SK-N-SH (cell line): ENCODE measurements around the gene RASAL2. TPM values are rescaled to one million over a fixed set of nuclear protein-coding genes. Genes with fewer than 3 reads are reported as not detected.

Experiments
- CTCF ChIA-PET: fragments of 300-600, 350-600 bp; formaldehyde crosslinking; extraction: SDS; loops from one replicate; lab custom pipeline; 2021; lab: Yijun Ruan, JAX
- POLR2A ChIA-PET: fragments of 350-600 bp; sonication (Branson Sonifier 250); formaldehyde crosslinking; extraction: SDS; loops from one replicate; lab custom pipeline; 2020; ENCODE audit warnings: antibody characterized with exemption, inconsistent platforms; lab: Yijun Ruan, JAX
- DNase-seq: peaks from one replicate; pipeline ENCODE4 v3.0.0; 2012
- H2AFZ ChIP-seq: fragments of 200-600 bp; sonication (generic); 2 replicates; pipeline ENCODE4 v1.8.1; 2016; ENCODE audit warnings: antibody characterized with exemption, mild to moderate bottlenecking, low read depth
- H3F3A ChIP-seq: fragments of 200-600 bp; sonication (generic); replicated peaks from 2 replicates; pipeline ENCODE3; 2016; ENCODE audit warnings: antibody characterized with exemption, mild to moderate bottlenecking; ENCODE audit not compliant: insufficient read depth
- H3K27ac ChIP-seq, 2 experiments: fragments of 200-500 bp in 1 of 2; fragments of 200-600 bp in 1 of 2; sonication (Bioruptor generic) in 1 of 2; sonication (generic), shearing (Covaris generic) in 1 of 2; 2 replicates each; pipeline versions ENCODE4 v1.5.1 to v1.6.1; 2014 to 2016; ENCODE audit warnings: low read depth in 2 of 2, inconsistent platforms in 1 of 2, low read length in 1 of 2, mild to moderate bottlenecking in 1 of 2, mixed read lengths in 1 of 2
- H3K27me3 ChIP-seq: fragments of 200-600 bp; sonication (generic), shearing (Covaris generic); 2 replicates; pipeline ENCODE4 v1.6.1; 2016; ENCODE audit warnings: mixed run types; ENCODE audit not compliant: insufficient read depth
- H3K36me3 ChIP-seq, 2 experiments: fragments of 200-500 bp in 1 of 2; fragments of 200-600 bp in 1 of 2; sonication (Bioruptor generic) in 1 of 2; sonication (generic) in 1 of 2; replicated peaks in 1 of 2; 2 replicates each; pipeline versions ENCODE3 to v1.5.1; 2014 to 2016; ENCODE audit warnings: low read length in 1 of 2, mild to moderate bottlenecking in 1 of 2; ENCODE audit not compliant: insufficient read depth in 2 of 2, control insufficient read depth in 1 of 2
- H3K4me1 ChIP-seq, 2 experiments: fragments of 200-500 bp in 1 of 2; fragments of 200-600 bp in 1 of 2; sonication (Bioruptor generic) in 1 of 2; sonication (generic), shearing (Covaris generic) in 1 of 2; 2 replicates each; pipeline versions ENCODE4 v1.5.1 to v1.6.1; 2014 to 2016; ENCODE audit warnings: low read depth in 1 of 2, low read length in 1 of 2, mixed run types in 1 of 2; ENCODE audit not compliant: insufficient read depth in 2 of 2, control insufficient read depth in 1 of 2
- H3K4me2 ChIP-seq: fragments of 200-600 bp; sonication (generic), shearing (Covaris generic); 2 replicates; pipeline ENCODE4 v1.6.1; 2017; ENCODE audit warnings: mixed run types
- H3K4me3 ChIP-seq, 2 experiments: fragments of 200-500 bp in 1 of 2; fragments of 200-600 bp in 1 of 2; sonication (Bioruptor generic) in 1 of 2; sonication (generic), shearing (Covaris generic) in 1 of 2; 2 replicates each; pipeline versions ENCODE4 v1.5.1 to v1.8.1; 2014 to 2016; ENCODE audit warnings: low read depth in 2 of 2, inconsistent platforms in 1 of 2, low read length in 1 of 2, mild to moderate bottlenecking in 1 of 2, mixed read lengths in 1 of 2, moderate library complexity in 1 of 2
- H3K79me2 ChIP-seq: fragments of 200-600 bp; sonication (generic); 2 replicates; pipeline ENCODE4 v1.8.1; 2017; ENCODE audit warnings: mild to moderate bottlenecking; ENCODE audit not compliant: insufficient read depth
- H3K9ac ChIP-seq: fragments of 200-600 bp; sonication (generic); 2 replicates; pipeline ENCODE4 v1.6.1; 2017; ENCODE audit warnings: mixed run types
- H3K9me2 ChIP-seq: fragments of 200-600 bp; sonication (generic); 2 replicates; pipeline ENCODE4 v1.6.1; 2017; ENCODE audit warnings: mixed run types
- H3K9me3 ChIP-seq: fragments of 200-600 bp; sonication (generic); 2 replicates; pipeline ENCODE4 v1.6.1; 2017; ENCODE audit warnings: mixed run types, mild to moderate bottlenecking, moderate library complexity
- H4K20me1 ChIP-seq: fragments of 200-600 bp; sonication (generic); 2 replicates; pipeline ENCODE4 v1.6.1; 2017; ENCODE audit warnings: mild to moderate bottlenecking, mixed run types; ENCODE audit not compliant: insufficient read depth
- CHD2 ChIP-seq: fragments of 150-350 bp; IDR thresholded peaks from 2 replicates; pipeline ENCODE4 v1.6.1; 2018; ENCODE audit warnings: low read length; ENCODE audit not compliant: partially characterized antibody
- ELF1 ChIP-seq: IDR thresholded peaks from 2 replicates; pipeline ENCODE4 v1.4.0; 2012
- EZH2phosphoT487 ChIP-seq: fragments of 200-600 bp; sonication (generic); IDR thresholded peaks from 2 replicates; pipeline ENCODE4 v1.6.1; 2017; ENCODE audit warnings: low read depth, mixed run types, mild to moderate bottlenecking, antibody characterized with exemption, moderate library complexity, borderline replicate concordance
- FOSL2 ChIP-seq: IDR thresholded peaks from 2 replicates; pipeline ENCODE4 v1.4.0; 2012; ENCODE audit warnings: low read depth, mild to moderate bottlenecking, moderate library complexity, borderline replicate concordance
- FOXM1 ChIP-seq: IDR thresholded peaks from 2 replicates; pipeline ENCODE4 v1.4.0; 2012; ENCODE audit warnings: low read depth, mild to moderate bottlenecking
- GATA2 ChIP-seq: sonication (generic); formaldehyde crosslinking; IDR thresholded peaks from 2 replicates; pipeline ENCODE4 v1.5.0; 2020; ENCODE audit warnings: mild to moderate bottlenecking, missing genetic modification reagents
- MEF2A ChIP-seq: IDR thresholded peaks from 2 replicates; pipeline ENCODE4 v1.4.0; 2012; ENCODE audit warnings: low read depth, borderline replicate concordance
- NFIC ChIP-seq: IDR thresholded peaks from 2 replicates; pipeline ENCODE4 v1.4.0; 2012; ENCODE audit warnings: borderline replicate concordance
- NRF1 ChIP-seq: IDR thresholded peaks from 2 replicates; pipeline ENCODE4 v1.6.1; 2012; ENCODE audit warnings: low read depth, mild to moderate bottlenecking, low read length
- PBX3 ChIP-seq: IDR thresholded peaks from 2 replicates; pipeline ENCODE4; 2012
- POLR2AphosphoS5 ChIP-seq: IDR thresholded peaks from 2 replicates; pipeline ENCODE4 v1.6.1; 2012; ENCODE audit warnings: low read depth, low read length
- RCOR1 ChIP-seq: fragments of 150-350 bp; IDR thresholded peaks from 2 replicates; pipeline ENCODE4 v1.6.1; 2017; ENCODE audit warnings: antibody characterized with exemption, low read length
- REST ChIP-seq: IDR thresholded peaks from 2 replicates; pipeline ENCODE4 v1.6.1; 2012; ENCODE audit warnings: mild to moderate bottlenecking, low read depth, low read length, moderate library complexity
- RFX5 ChIP-seq: IDR thresholded peaks from 2 replicates; pipeline ENCODE4 v1.6.1; 2012; ENCODE audit warnings: mild to moderate bottlenecking, improper control_type of control experiment, low read length
- SIN3A ChIP-seq: IDR thresholded peaks from 2 replicates; pipeline ENCODE4 v1.6.1; 2012; ENCODE audit warnings: low read depth, mild to moderate bottlenecking, low read length, moderate library complexity, borderline replicate concordance
- TAF1 ChIP-seq: IDR thresholded peaks from 2 replicates; pipeline ENCODE4 v1.6.1; 2012; ENCODE audit warnings: low read depth, mild to moderate bottlenecking, low read length, moderate library complexity, borderline replicate concordance
- TCF12 ChIP-seq: IDR thresholded peaks from 2 replicates; pipeline ENCODE4 v1.4.0; 2012
- TEAD4 ChIP-seq: IDR thresholded peaks from 2 replicates; pipeline ENCODE4 v1.4.0; 2012; ENCODE audit warnings: mild to moderate bottlenecking, borderline replicate concordance; ENCODE audit not compliant: insufficient read depth
- YY1 ChIP-seq: IDR thresholded peaks from 2 replicates; pipeline ENCODE4 v1.4.0; 2012; ENCODE audit warnings: low read depth, mild to moderate bottlenecking
- WGBS: methylation state at CpG from one replicate; pipeline ENCODE4 v1.1.6; 2017; ENCODE audit warnings: low lambda C conversion rate; 5-methylcytosine and 5-hydroxymethylcytosine counted together
- polyA plus RNA-seq, 3 experiments: library from polyadenylated mRNA; depleted of rRNA; stranded (reverse); fragments of >200 nt; gene quantifications; 2 replicates each; pipeline ENCODE4 v1.2.3, GENCODE V29; 2012
- TF ChIP-seq, protein P1 (sequence below): fragments of 200-600 bp; sonication (generic); IDR thresholded peaks from 2 replicates; pipeline ENCODE4 v1.6.1; 2017; ENCODE audit warnings: antibody characterized with exemption, mild to moderate bottlenecking, moderate library complexity

RASAL2 gene
- polyA plus RNA-seq, 1 of the 3 experiments (the other 2 are of a cell fraction) = 6.9 TPM

DNA sequence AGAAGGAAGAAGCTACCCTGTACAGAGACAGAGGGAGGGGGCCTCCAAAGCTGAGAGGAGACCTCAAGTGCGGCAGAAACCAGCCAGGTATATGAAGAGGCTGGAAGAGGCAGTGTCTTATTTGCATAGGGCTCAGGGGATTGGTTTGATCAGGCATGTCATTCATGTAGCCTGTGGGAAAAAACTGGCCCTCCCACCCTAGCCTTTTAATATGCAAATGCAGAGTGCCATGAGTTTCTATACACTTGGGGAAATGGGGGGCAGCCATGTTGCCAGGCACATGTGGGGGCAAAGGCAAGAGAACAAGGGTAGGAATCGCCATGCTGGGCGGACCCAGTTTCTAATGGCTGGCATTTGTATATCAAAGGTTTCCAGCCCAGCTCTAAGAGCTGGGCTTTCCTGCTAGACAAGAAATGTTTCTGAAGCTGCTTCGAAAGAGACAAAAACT, 172.7 kb downstream of the RASAL2 start:
- no peaks in the 10 kb centered on the region for H3K9me2 ChIP-seq
- DNase-seq = no peak
- H3K4me2 ChIP-seq = no peak overlapping the region
- H3K9ac ChIP-seq = no peak overlapping the region
- TF ChIP-seq NRF1 (no peak), CHD2 (no peak), TCF12 (no peak), REST (no peak), PBX3 (no peak), MEF2A (no peak), EZH2phosphoT487 (no peak), YY1 (no peak), FOXM1 (no peak), ELF1 (no peak), TAF1 (no peak), POLR2AphosphoS5 (no peak), FOSL2 (no peak), GATA2 (CRISPR knock-in tag) (no peak), NFIC (no peak), RCOR1 (no peak), SIN3A (no peak), TEAD4 (no peak), RFX5 (no peak)
- TF ChIP-seq, protein P1, sequence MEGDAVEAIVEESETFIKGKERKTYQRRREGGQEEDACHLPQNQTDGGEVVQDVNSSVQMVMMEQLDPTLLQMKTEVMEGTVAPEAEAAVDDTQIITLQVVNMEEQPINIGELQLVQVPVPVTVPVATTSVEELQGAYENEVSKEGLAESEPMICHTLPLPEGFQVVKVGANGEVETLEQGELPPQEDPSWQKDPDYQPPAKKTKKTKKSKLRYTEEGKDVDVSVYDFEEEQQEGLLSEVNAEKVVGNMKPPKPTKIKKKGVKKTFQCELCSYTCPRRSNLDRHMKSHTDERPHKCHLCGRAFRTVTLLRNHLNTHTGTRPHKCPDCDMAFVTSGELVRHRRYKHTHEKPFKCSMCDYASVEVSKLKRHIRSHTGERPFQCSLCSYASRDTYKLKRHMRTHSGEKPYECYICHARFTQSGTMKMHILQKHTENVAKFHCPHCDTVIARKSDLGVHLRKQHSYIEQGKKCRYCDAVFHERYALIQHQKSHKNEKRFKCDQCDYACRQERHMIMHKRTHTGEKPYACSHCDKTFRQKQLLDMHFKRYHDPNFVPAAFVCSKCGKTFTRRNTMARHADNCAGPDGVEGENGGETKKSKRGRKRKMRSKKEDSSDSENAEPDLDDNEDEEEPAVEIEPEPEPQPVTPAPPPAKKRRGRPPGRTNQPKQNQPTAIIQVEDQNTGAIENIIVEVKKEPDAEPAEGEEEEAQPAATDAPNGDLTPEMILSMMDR = no peak
- TF ChIP-seq, all 33 proteins: peak for 0
- Histone ChIP-seq H4K20me1 (no peaks in the 10 kb centered on the region), H3K9me3 (no peaks in the 10 kb centered on the region), H3K36me3 (no peaks in the 10 kb centered on the region), H2AFZ (no peak overlapping the region), H3K79me2 (peaks cover 51% of the 10 kb centered on the region), H3F3A (peaks cover 23% of the 10 kb centered on the region), H3K4me3 (no peak overlapping the region), H3K27me3 (no peaks in the 10 kb centered on the region), H3K27ac (no peak overlapping the region), H3K4me1 (peaks cover 0 to 16% of the 10 kb centered on the region in 2 experiments; a peak in 2 of 4 replicates)
- WGBS = 97% methylated on average over 4 of the region's 4 CpGs
- ChIA-PET CTCF (no interaction called here), POLR2A (no interaction called here)
